CD4-positive, CD25-positive, alpha-beta regulatory T cell (primary cell): Measurements from ENCODE around the gene S100A13. TPM values are rescaled to one million over a fixed set of nuclear protein-coding genes. Genes with fewer than 3 reads are reported as not detected.
A peak's percentile ranks its signal among the peaks of the same experiment; 100 is the strongest.

Experiments used
- ATAC-seq, 2 donors: fragments of 150-1000 bp; cut with Tn5 transposase; one replicate each; pipeline ENCODE4 v1.10.0; 2021; ENCODE audit warnings: low read depth in 2 of 2, moderate number of reproducible peaks in 2 of 2, moderate library complexity in 1 of 2
- DNase-seq, 3 donors: peaks; one replicate each; pipeline versions ENCODE4 v3.0.0 to v3.0.0-alpha.2; 2012 to 2022; ENCODE audit warnings: mixed read lengths in 1 of 3
- H3K27ac ChIP-seq: one replicate; pipeline ENCODE4 v1.7.0; 2013; ENCODE audit warnings: mild to moderate bottlenecking, low read length; ENCODE audit not compliant: insufficient read depth, poor library complexity, severe bottlenecking
- H3K27me3 ChIP-seq: one replicate; pipeline ENCODE4 v1.7.0; 2013; ENCODE audit warnings: low read length; ENCODE audit not compliant: control insufficient read depth, insufficient read depth
- H3K36me3 ChIP-seq: one replicate; pipeline ENCODE4 v1.7.0; 2013; ENCODE audit warnings: mild to moderate bottlenecking, low read length, moderate library complexity; ENCODE audit not compliant: control insufficient read depth, insufficient read depth
- H3K4me1 ChIP-seq: 2 replicates; pipeline ENCODE4 v1.7.0; 2013; ENCODE audit warnings: mild to moderate bottlenecking, low read length; ENCODE audit not compliant: insufficient read depth, control insufficient read depth, poor library complexity, severe bottlenecking
- H3K4me3 ChIP-seq: one replicate; pipeline ENCODE4 v1.7.0; 2013; ENCODE audit warnings: low read depth, mild to moderate bottlenecking, low read length, moderate library complexity
- H3K9me3 ChIP-seq, 2 experiments: 1 replicate in 1 of 2; 2 replicates in 1 of 2; pipeline ENCODE4 v1.7.0; 2013; ENCODE audit warnings: low read length in 2 of 2, mild to moderate bottlenecking in 1 of 2, moderate library complexity in 1 of 2; ENCODE audit not compliant: control insufficient read depth in 2 of 2
- H3K27ac Mint-ChIP-seq, 3 donors: one replicate each; pipeline ENCODE4 v1.8.0; 2020 to 2022; ENCODE audit warnings: mild to moderate bottlenecking in 3 of 3, mixed read lengths in 3 of 3, moderate library complexity in 2 of 3
- H3K27me3 Mint-ChIP-seq: one replicate; pipeline ENCODE4 v1.8.0; 2022; ENCODE audit warnings: mild to moderate bottlenecking, mixed read lengths
- H3K36me3 Mint-ChIP-seq: one replicate; pipeline ENCODE4 v1.8.0; 2020; ENCODE audit warnings: mixed read lengths
- H3K4me1 Mint-ChIP-seq, 4 donors: one replicate each; pipeline ENCODE4 v1.8.0; 2020 to 2022; ENCODE audit warnings: mixed read lengths in 4 of 4, mild to moderate bottlenecking in 1 of 4
- H3K4me3 Mint-ChIP-seq, 4 donors: one replicate each; pipeline ENCODE4 v1.8.0; 2020 to 2022; ENCODE audit warnings: mild to moderate bottlenecking in 4 of 4, mixed read lengths in 4 of 4, moderate library complexity in 3 of 4
- H3K9me3 Mint-ChIP-seq, 7 donors: one replicate each; pipeline ENCODE4 v1.8.0; 2020 to 2022; ENCODE audit warnings: mixed read lengths in 7 of 7, mild to moderate bottlenecking in 3 of 7, moderate library complexity in 2 of 7
- polyA plus RNA-seq, 4 donors: library from polyadenylated mRNA; unstranded; fragments of 300-500 nt; fragmentation: Illumina TruSeq; gene quantifications; one replicate each; pipeline ENCODE4 v1.2.3, GENCODE V29; 2021
- total RNA-seq: library from RNA; stranded (reverse); gene quantifications from one replicate; pipeline ENCODE4 v1.2.3, GENCODE V29; 2022

The S100A13 gene
- total and polyA plus RNA-seq, 5 donors from 2014 or later = 0.41 to 6.4 (median 1.8) TPM

DNA sequence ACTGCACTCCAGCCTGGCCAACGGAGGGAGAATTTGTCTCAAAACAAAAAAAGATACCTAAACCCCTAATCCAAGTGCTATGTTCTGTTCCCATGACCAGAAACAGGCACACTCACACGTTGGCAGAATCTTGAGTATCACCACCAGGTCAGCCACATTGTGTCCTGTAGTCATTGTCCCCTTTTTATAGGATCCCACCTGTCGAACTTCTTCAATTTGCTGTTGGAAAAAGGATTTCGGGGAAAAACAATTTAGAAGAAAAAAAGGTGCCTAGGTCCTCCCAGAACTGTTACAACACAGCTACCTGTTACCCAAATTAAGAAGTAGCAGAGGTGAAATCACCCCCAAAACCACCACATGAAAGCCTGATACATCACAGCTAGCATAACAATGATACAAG, 40.1 kb upstream of the S100A13 start:
- no peak overlapping the region for H3K4me3 ChIP-seq
- H3K27ac Mint-ChIP-seq = peak overlapping the region in 2 of 3 donors; percentile 32 to 53
- H3K4me1 Mint-ChIP-seq = peaks cover 11 to 36% (median 20%) of the 10 kb centered on the region in 4 donors
- DNase-seq (no peak), ATAC-seq (no peak)
- H3K36me3 ChIP-seq = peaks cover 69% of the 10 kb centered on the region
- H3K4me3 Mint-ChIP-seq = peak overlapping the region in 2 of 4 donors; percentile 50 to 70
- peaks cover 19% of the 10 kb centered on the region for H3K4me1 ChIP-seq
- H3K9me3 ChIP-seq = no peaks in the 10 kb centered on the region
- H3K27ac ChIP-seq = no peak overlapping the region
- H3K9me3 Mint-ChIP-seq = peaks cover 0 to 3% (median 0%) of the 10 kb centered on the region in 7 donors
- no peaks in the 10 kb centered on the region for H3K27me3 Mint-ChIP-seq
- no peaks in the 10 kb centered on the region for H3K27me3 ChIP-seq
- peaks cover 39% of the 10 kb centered on the region for H3K36me3 Mint-ChIP-seq

DNA sequence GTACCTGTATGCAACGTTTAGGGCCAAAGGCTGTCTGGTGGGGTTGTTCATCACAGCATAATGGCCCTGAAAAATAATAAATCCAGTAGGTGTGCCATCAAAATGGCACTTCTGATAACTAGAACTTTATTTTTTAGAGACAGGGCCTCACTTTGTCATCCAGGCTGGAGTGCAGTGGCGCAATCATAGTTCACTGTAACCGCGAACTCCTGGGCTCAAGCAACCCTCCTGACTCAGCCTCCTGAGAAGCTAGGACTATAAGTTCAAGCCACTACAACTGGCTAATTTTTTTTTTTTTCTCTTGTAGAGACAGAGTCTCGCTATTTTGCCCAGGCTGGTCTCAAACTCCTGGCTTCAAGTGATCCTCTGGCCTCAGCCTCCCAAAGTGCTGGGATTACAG, 35.9 kb upstream of the S100A13 start:
- Histone ChIP-seq H3K27ac (no peak overlapping the region), H3K27me3 (no peaks in the 10 kb centered on the region), H3K36me3 (peaks cover 74% of the 10 kb centered on the region), H3K9me3 (no peaks in the 10 kb centered on the region), H3K4me3 (no peak overlapping the region), H3K4me1 (peaks cover 14% of the 10 kb centered on the region)
- Mint-ChIP-seq H3K36me3 (peaks cover 37% of the 10 kb centered on the region), H3K4me3 (peak overlapping the region in 1 of 4 donors; percentile 43), H3K27ac (no peak overlapping the region), H3K9me3 (no peaks in the 10 kb centered on the region), H3K4me1 (peaks cover 12 to 31% (median 21%) of the 10 kb centered on the region in 4 donors), H3K27me3 (no peaks in the 10 kb centered on the region)
- ATAC-seq = no peak
- DNase-seq = no peak

DNA sequence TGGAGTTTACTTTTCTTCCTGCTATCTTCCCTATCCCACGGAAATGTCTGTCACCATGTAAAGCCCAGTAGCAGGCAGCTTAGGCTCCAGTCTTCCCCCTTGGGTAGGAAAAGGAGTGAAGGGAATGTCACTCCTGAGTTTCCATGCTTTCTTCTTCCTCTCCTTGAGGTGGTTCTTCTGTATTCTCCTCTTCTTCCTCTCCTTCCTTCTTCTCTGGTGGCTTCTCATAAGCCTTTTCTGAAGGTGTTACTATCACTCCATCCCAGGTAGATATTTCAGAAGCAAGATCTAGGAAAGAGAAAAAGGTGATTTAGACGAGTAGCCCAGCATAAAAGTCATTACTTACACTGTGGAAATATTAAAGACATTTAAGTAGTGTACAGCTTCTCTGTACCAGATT, 35.0 kb upstream of the S100A13 start:
- no peak overlapping the region for H3K27ac Mint-ChIP-seq
- Histone ChIP-seq H3K4me3 (no peak overlapping the region), H3K27ac (no peak overlapping the region), H3K27me3 (no peaks in the 10 kb centered on the region), H3K9me3 (no peaks in the 10 kb centered on the region), H3K36me3 (peaks cover 65% of the 10 kb centered on the region), H3K4me1 (peaks cover 14% of the 10 kb centered on the region)
- H3K9me3 Mint-ChIP-seq = no peaks in the 10 kb centered on the region
- H3K36me3 Mint-ChIP-seq = peaks cover 29% of the 10 kb centered on the region
- H3K27me3 Mint-ChIP-seq = no peaks in the 10 kb centered on the region
- no peak for ATAC-seq
- H3K4me1 Mint-ChIP-seq = peaks cover 8 to 33% (median 16%) of the 10 kb centered on the region in 4 donors
- H3K4me3 Mint-ChIP-seq = peak overlapping the region in 2 of 4 donors; percentile 43 to 84
- no peak for DNase-seq

DNA sequence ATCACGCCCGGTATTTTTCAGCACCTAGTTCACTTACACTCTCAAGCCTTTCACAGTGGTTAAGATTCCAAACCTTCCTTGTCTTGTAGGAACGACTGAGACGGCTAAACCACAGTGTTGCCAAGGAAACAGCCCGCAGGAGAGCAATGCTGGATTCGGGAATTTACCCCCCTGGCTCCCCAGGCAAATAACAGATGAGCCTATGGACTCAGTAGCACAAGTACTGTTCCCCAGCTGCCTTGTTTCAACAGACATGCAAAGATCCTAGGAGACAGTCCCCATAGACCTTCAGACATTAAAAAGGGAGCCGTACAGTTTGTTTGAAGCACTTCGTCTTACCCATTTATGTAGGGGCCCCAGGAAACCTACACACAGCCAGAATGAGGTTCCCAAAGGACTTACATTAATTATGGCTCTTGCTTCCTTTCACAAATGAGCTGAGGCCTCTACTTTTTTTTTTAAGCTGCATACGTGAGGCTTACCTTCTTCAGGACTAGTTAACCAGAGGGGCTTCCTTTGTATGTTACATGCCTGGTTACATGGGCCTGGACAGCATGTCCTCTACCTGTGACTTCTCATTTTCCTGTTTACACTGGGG, 33.9 kb upstream of the S100A13 start:
- H3K27ac ChIP-seq = no peak overlapping the region
- Mint-ChIP-seq H3K36me3 (peaks cover 29% of the 10 kb centered on the region), H3K4me1 (peaks cover 8 to 37% (median 17%) of the 10 kb centered on the region in 4 donors), H3K4me3 (peak overlapping the region; percentile 16 to 71 (median 50)), H3K27ac (peak overlapping the region in 2 of 3 donors; percentile 36 to 58), H3K27me3 (no peaks in the 10 kb centered on the region), H3K9me3 (no peaks in the 10 kb centered on the region)
- DNase-seq (no peak), ATAC-seq (no peak)
- peaks cover 14% of the 10 kb centered on the region for H3K4me1 ChIP-seq
- H3K4me3 ChIP-seq = no peak overlapping the region
- H3K27me3 ChIP-seq = no peaks in the 10 kb centered on the region
- peaks cover 54% of the 10 kb centered on the region for H3K36me3 ChIP-seq
- no peaks in the 10 kb centered on the region for H3K9me3 ChIP-seq

DNA sequence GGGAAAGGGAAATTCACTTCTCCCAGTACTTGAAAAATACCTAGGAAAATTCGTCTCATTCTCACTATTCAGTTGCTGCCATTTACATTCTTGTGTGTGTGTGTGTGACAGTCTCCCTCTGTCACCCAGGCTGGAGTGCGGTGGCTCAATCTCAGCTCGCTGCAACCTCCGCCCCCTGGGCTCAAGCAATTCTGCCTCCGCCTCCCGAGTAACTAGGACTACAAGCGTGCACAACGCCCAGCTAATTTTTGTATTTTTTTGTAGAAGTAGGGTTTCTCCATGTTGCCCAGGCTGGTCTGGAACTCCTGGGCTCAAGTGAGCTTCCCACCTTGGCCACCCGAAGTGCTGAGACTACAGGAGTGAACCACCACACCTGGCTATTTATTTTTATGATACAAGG, 32.4 kb upstream of the S100A13 start:
- Histone ChIP-seq H3K36me3 (peaks cover 39% of the 10 kb centered on the region), H3K4me3 (peak overlapping the region; percentile 90), H3K27ac (peak overlapping the region; percentile 88), H3K9me3 (no peaks in the 10 kb centered on the region), H3K27me3 (no peaks in the 10 kb centered on the region), H3K4me1 (peaks cover 14% of the 10 kb centered on the region)
- DNase-seq (no peak), ATAC-seq (no peak)
- peak overlapping the region; percentile 96 to 99 (median 98) for H3K4me3 Mint-ChIP-seq
- H3K27me3 Mint-ChIP-seq = no peaks in the 10 kb centered on the region
- H3K9me3 Mint-ChIP-seq = no peaks in the 10 kb centered on the region
- peaks cover 20% of the 10 kb centered on the region for H3K36me3 Mint-ChIP-seq
- H3K27ac Mint-ChIP-seq = peak overlapping the region in 2 of 3 donors; percentile 94 to 96
- peaks cover 7 to 30% (median 13%) of the 10 kb centered on the region in 4 donors for H3K4me1 Mint-ChIP-seq

DNA sequence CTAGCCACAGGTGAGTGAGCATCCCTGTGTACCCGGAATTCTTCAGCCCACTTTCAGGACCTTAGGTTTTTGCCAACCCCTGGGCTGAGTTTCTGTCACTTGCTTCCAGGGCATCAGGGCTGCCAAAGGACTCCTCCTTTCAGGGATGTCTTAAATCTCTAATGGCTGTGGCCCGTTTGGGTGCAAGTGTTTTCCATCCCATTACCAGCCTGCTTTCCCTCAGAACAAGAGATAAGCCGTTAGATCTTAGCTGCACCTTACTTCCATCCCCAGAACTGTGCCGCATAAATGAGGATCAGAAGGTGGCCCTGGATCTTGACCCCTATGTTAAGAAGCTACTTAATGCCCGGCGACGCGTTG, 31.9 kb upstream of the S100A13 start:
- H3K9me3 Mint-ChIP-seq = no peaks in the 10 kb centered on the region
- H3K4me3 Mint-ChIP-seq = peak overlapping the region; percentile 96 to 99 (median 98)
- H3K36me3 ChIP-seq = peaks cover 34% of the 10 kb centered on the region
- peak overlapping the region; percentile 94 to 97 (median 96) for H3K27ac Mint-ChIP-seq
- H3K4me3 ChIP-seq = peak overlapping the region; percentile 90
- H3K27ac ChIP-seq = peak overlapping the region; percentile 88
- DNase-seq (no peak), ATAC-seq (no peak)
- H3K36me3 Mint-ChIP-seq = peaks cover 17% of the 10 kb centered on the region
- no peaks in the 10 kb centered on the region for H3K9me3 ChIP-seq
- no peaks in the 10 kb centered on the region for H3K27me3 ChIP-seq
- no peaks in the 10 kb centered on the region for H3K27me3 Mint-ChIP-seq
- peaks cover 14% of the 10 kb centered on the region for H3K4me1 ChIP-seq
- H3K4me1 Mint-ChIP-seq = peaks cover 7 to 30% (median 13%) of the 10 kb centered on the region in 4 donors

DNA sequence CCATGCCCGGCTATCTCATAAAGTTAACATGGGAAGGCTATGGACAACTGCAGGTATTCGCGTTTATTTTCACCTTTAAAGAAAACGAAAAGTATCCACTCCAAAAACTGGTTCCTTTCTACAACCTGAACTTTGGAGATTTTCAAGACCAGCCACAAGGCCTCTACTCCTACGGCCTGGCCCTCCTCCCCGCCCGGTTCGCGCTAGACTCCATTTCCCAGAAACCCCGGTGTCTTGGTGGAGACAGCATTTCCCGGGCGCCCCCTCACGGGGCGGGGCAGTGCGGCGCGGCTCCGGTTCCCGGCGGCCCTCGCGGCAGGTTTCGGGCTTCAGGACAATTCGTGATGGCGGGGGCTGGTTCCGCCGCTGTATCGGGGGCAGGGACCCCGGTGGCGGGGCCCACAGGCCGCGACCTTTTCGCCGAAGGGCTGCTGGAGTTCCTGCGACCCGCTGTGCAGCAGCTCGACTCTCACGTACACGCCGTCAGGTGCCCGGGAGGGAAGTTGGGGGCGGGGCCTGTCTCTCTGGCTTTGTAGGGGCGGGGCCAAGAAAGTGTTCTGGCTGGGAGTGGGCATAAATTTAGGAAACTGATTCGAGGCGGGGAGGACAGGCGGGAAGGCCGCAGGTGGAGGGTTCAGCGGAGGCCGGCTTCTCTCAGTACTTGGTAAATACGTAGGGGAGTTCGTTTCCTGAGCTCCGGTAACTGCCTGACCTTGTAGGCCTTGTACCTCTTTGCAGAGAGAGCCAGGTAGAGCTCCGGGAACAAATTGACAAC, 31.3 kb upstream of the S100A13 start, which contains the start of gene SNAPIN:
SNAPIN (plus strand) TSS at position 304 of the 775 bp plus-strand sequence; CDS start at position 345, 41 bp downstream.
- Histone ChIP-seq H3K4me1 (peaks cover 14% of the 10 kb centered on the region), H3K9me3 (no peaks in the 10 kb centered on the region), H3K4me3 (peak within 1 kb of the TSS; percentile 90), H3K27ac (peak within 1 kb of the TSS; percentile 88), H3K36me3 (peaks cover 28% of the 10 kb centered on the region), H3K27me3 (no peaks in the 10 kb centered on the region)
- H3K4me1 Mint-ChIP-seq = peaks cover 7 to 30% (median 13%) of the 10 kb centered on the region in 4 donors
- H3K9me3 Mint-ChIP-seq = no peaks in the 10 kb centered on the region
- peak; percentile 96 to 97 for ATAC-seq
- H3K27me3 Mint-ChIP-seq = no peaks in the 10 kb centered on the region
- peak within 1 kb of the TSS; percentile 96 to 99 (median 98) for H3K4me3 Mint-ChIP-seq
- H3K27ac Mint-ChIP-seq = peak within 1 kb of the TSS; percentile 94 to 97 (median 96)
- peaks cover 13% of the 10 kb centered on the region for H3K36me3 Mint-ChIP-seq
- peak; percentile 84 to 94 (median 90) for DNase-seq
